Fibroblast of lung (primary cell): ENCODE data around the gene C16orf92.

ENCODE experiments used
- CTCF ChIP-seq, 2 donors: IDR thresholded peaks in 1 of 2; conservative IDR thresholded peaks in 1 of 2; 1 replicate in 1 of 2; 2 replicates in 1 of 2; pipeline ENCODE4 v1.5.1; 2011 to 2012; ENCODE audit warnings: low read length in 2 of 2, control low read depth in 1 of 2, inconsistent platforms in 1 of 2, low read depth in 1 of 2, mild to moderate bottlenecking in 1 of 2
- EZH2 ChIP-seq: IDR thresholded peaks from 2 replicates; pipeline ENCODE4 v1.5.1; 2012; ENCODE audit warnings: low read length, control low read depth, mild to moderate bottlenecking; ENCODE audit errors: missing control alignments

- TF ChIP-seq CTCF (conservative IDR thresholded peaks at IDR 0.05 in 1 of 2, IDR thresholded peaks at IDR 0.05 in 1 of 2; ENCODE audit: low read depth in 1 of 2, low read length in 2 of 2), result no peak
- TF ChIP-seq EZH2, result no peak
Measured at GRCh38 chr16:29996766-29997250, 26.2 kb upstream of the C16orf92 start.
